Heart left ventricle (tissue), 13 donors: ENCODE data around the gene CFAP45.

ENCODE experiments used
- CTCF ChIP-seq, 12 donors: fragments of 200-600 bp; sonication (generic) in 4 of 12; IDR thresholded peaks; one replicate each; pipeline versions ENCODE4 v1.5.0 to v1.8.0; 2018 to 2022; ENCODE audit warnings: antibody characterized with exemption in 12 of 12, mild to moderate bottlenecking in 5 of 12
- POLR2A ChIP-seq, 2 donors: fragments of 450-650 bp; IDR thresholded peaks; one replicate each; pipeline ENCODE4 v1.6.1; 2017; ENCODE audit warnings: antibody characterized with exemption in 2 of 2, mild to moderate bottlenecking in 2 of 2, moderate library complexity in 2 of 2
- donor health status: ischemic (EF 13 %, LVEDD 7.1; RV severe dilation, severe dysfunction).
- donor health status: DM: no; HTN: yes; CAD: no.
- donor health status: DM: no; HTN: no; CAD: no.
- donor health status: ischemic (EF 25% LVEDD 6.9; RV normal size, moderate dysfunction).
- donor health status: ischemic (EF 25% LVEDD 5.7; RV mildly dilated, moderate dysfunction).
- donor health status: ischemic (EF 35%, LVEDD 5.7; RV mildly dilated, moderate dysfunction).
- donor health status: nonischemic (EF 11% LVEDD 7.7; RV severe dilation, severe dysfunction).
- donor health status: DM: yes; HTN: yes; CAD: no.
- donor health status: PGD.
- donor health status: ischemic (EF 29% LVEDD 5.4; RV normal size, mild dysfunction).
- donor health status: nonischemic (EF 23%, LVEDD 6.1; RV moderate dilation, normal function).

- peak; percentile 90 to 99 (median 97) for TF ChIP-seq CTCF (IDR thresholded peaks at IDR 0.05)
- no peak for TF ChIP-seq POLR2A (IDR thresholded peaks at IDR 0.05)
Observed at GRCh38 chr1:159936273-159936904, 36.4 kb upstream of the CFAP45 start.
